IMR-90 (cell line): ENCODE results near the gene UST.
"Not testable (repeated sequence)": the region's sequence is repeated elsewhere in the genome, so short reads cannot be mapped to it uniquely, and the experiment has no call there.

Experiments
- CEBPB ChIP-seq: IDR thresholded peaks from 2 replicates; pipeline ENCODE4 v1.6.1; 2012; ENCODE audit warnings: low read depth, low read length, improper control_type of control experiment
- CTCF ChIP-seq: conservative IDR thresholded peaks from 2 replicates; pipeline ENCODE4 v1.5.1; 2012; ENCODE audit warnings: mild to moderate bottlenecking, low read depth, low read length, improper control_type of control experiment
- ELK1 ChIP-seq: fragments of 150-350 bp; IDR thresholded peaks from 2 replicates; pipeline ENCODE4 v1.6.1; 2016; ENCODE audit warnings: low read depth, mild to moderate bottlenecking, low read length, moderate library complexity, borderline replicate concordance
- FOS ChIP-seq: fragments of 150-350 bp; IDR thresholded peaks from 2 replicates; pipeline ENCODE4 v1.6.1; 2016; ENCODE audit warnings: low read depth, low read length
- POLR2A ChIP-seq: IDR thresholded peaks from 2 replicates; pipeline ENCODE4 v1.6.1; 2012; ENCODE audit warnings: mild to moderate bottlenecking, low read depth, low read length
- RAD21 ChIP-seq: IDR thresholded peaks from 2 replicates; pipeline ENCODE4 v1.6.1; 2012; ENCODE audit warnings: low read length, improper control_type of control experiment
- RCOR1 ChIP-seq: IDR thresholded peaks from 2 replicates; pipeline ENCODE4 v1.6.1; 2012; ENCODE audit warnings: mild to moderate bottlenecking, low read length, improper control_type of control experiment; ENCODE audit not compliant: insufficient replicate concordance
- RFX5 ChIP-seq: IDR thresholded peaks from 2 replicates; pipeline ENCODE4 v1.8.0; 2012; ENCODE audit warnings: low read depth, mild to moderate bottlenecking, low read length, moderate library complexity
- SMC3 ChIP-seq: fragments of 150-350 bp; IDR thresholded peaks from 2 replicates; pipeline ENCODE4 v1.6.1; 2016; ENCODE audit warnings: low read depth, mild to moderate bottlenecking, antibody characterized with exemption, low read length, moderate library complexity
- USF2 ChIP-seq: fragments of 150-350 bp; IDR thresholded peaks from 2 replicates; pipeline ENCODE4 v1.6.1; 2017; ENCODE audit warnings: mild to moderate bottlenecking, antibody characterized with exemption, low read length, low read depth

GRCh38 chr6:148864132-148864531, 117.3 kb downstream of the UST start:
- not testable (repeated sequence) for TF ChIP-seq CTCF, POLR2A, RCOR1, RAD21, USF2, FOS, ELK1, SMC3, CEBPB, RFX5
